Tibial artery (tissue), 4 donors: ENCODE results near the gene NR2F6.

Experiments
- DNase-seq, 2 donors: peaks; one replicate each; pipeline ENCODE4 v3.0.0-alpha.2; 2019
- H3K27ac ChIP-seq, 2 donors: fragments of 200-600 bp; sonication (generic) in 1 of 2; 1 replicate in 1 of 2; 2 replicates in 1 of 2; pipeline ENCODE4 v1.5.1; 2018 to 2019; ENCODE audit warnings: mild to moderate bottlenecking in 1 of 2
- H3K27me3 ChIP-seq, 2 donors: fragments of 200-600 bp; sonication (generic) in 1 of 2; one replicate each; pipeline versions ENCODE4 v1.5.1 to v1.6.0; 2016 to 2019
- H3K36me3 ChIP-seq, 3 donors: fragments of 200-600 bp; sonication (generic) in 2 of 3; one replicate each; pipeline ENCODE4 v1.5.1; 2016 to 2019; ENCODE audit warnings: mild to moderate bottlenecking in 2 of 3
- H3K4me1 ChIP-seq, 4 donors: fragments of 200-600 bp; sonication (generic) in 2 of 4; 1 replicate in 3 of 4; 2 replicates in 1 of 4; pipeline ENCODE4 v1.5.1; 2016 to 2019
- H3K4me3 ChIP-seq, 2 donors: fragments of 200-600 bp; sonication (generic) in 1 of 2; 1 replicate in 1 of 2; 2 replicates in 1 of 2; pipeline ENCODE4 v1.5.1; 2018 to 2019; ENCODE audit warnings: mild to moderate bottlenecking in 2 of 2
- H3K9me3 ChIP-seq, 3 donors: fragments of 200-600 bp; sonication (generic) in 1 of 3; one replicate each; pipeline ENCODE4 v1.5.1; 2016 to 2019
- CTCF ChIP-seq, 2 experiments: fragments of 200-600 bp in 1 of 2; fragments of 450-650 bp in 1 of 2; IDR thresholded peaks; one replicate each; pipeline ENCODE4 v1.5.1; 2017 to 2019; ENCODE audit warnings: antibody characterized with exemption in 2 of 2, mild to moderate bottlenecking in 1 of 2, moderate library complexity in 1 of 2
- intact Hi-C: fragments of 100-400 bp; cut with DNase I; formaldehyde crosslinking; loops from one replicate; pipeline ENCODE4 v1.15.0; 2023; ENCODE audit warnings: low total_unique reads

Gene NR2F6

GRCh38 chr19:17227798-17228367 lies 17.8 kb downstream of the NR2F6 start:
- H3K4me3 ChIP-seq: no peak overlapping the region
- H3K36me3 ChIP-seq: peaks cover 0 to 42% (median 24%) of the 10 kb centered on the region in 3 donors
- no peak for DNase-seq
- H3K27ac ChIP-seq: peak overlapping the region in 1 of 2 donors; percentile 94
- TF ChIP-seq CTCF (IDR thresholded peaks at IDR 0.05): no peak
- intact Hi-C loops: no loop called here
- no peaks in the 10 kb centered on the region for H3K9me3 ChIP-seq
- peaks cover 0 to 18% (median 10%) of the 10 kb centered on the region in 4 donors for H3K4me1 ChIP-seq
- no peaks in the 10 kb centered on the region for H3K27me3 ChIP-seq

- Histone ChIP-seq H3K4me3 (peak within 1 kb of the TSS; percentile 65 to 73), H3K4me1 (peaks cover 0 to 18% (median 10%) of the 10 kb centered on the region in 4 donors)
- intact Hi-C loops: no loop called here
These were observed 19.5 kb downstream of the NR2F6 start, which contains the start of gene OCEL1 for GRCh38 chr19:17226002-17226933. OCEL1 (plus strand) TSS chr19:17226226; CDS start chr19:17226248, 22 bp downstream.

GRCh38 chr19:17225053-17225452 lies 20.7 kb downstream of the NR2F6 start:
- Histone ChIP-seq H3K27me3 (no peaks in the 10 kb centered on the region), H3K4me3 (peak overlapping the region in 1 of 2 donors; percentile 65), H3K9me3 (no peaks in the 10 kb centered on the region), H3K27ac (no peak overlapping the region), H3K36me3 (peaks cover 0 to 15% (median 5%) of the 10 kb centered on the region in 3 donors), H3K4me1 (peaks cover 0 to 22% (median 10%) of the 10 kb centered on the region in 4 donors)
- DNase-seq: no peak
- intact Hi-C loops: no loop called here
- no peak for TF ChIP-seq CTCF (IDR thresholded peaks at IDR 0.05)

More at GRCh38 chr19:17226002-17226933, 19.5 kb downstream of the NR2F6 start, which contains the start of gene OCEL1:
- Histone ChIP-seq H3K36me3 (peaks cover 0 to 26% (median 9%) of the 10 kb centered on the region in 3 donors), H3K27ac (peak within 1 kb of the TSS; percentile 89 to 94), H3K27me3 (no peaks in the 10 kb centered on the region), H3K9me3 (no peaks in the 10 kb centered on the region)
- peak in 1 of 2 experiments; percentile 24 for TF ChIP-seq CTCF (IDR thresholded peaks at IDR 0.05)
- DNase-seq: peak; percentile 99

GRCh38 chr19:17220207-17220758 lies 25.4 kb downstream of the NR2F6 start:
- H3K4me3 ChIP-seq: no peak overlapping the region
- H3K27me3 ChIP-seq: no peaks in the 10 kb centered on the region
- peak overlapping the region in 1 of 2 donors; percentile 42 for H3K27ac ChIP-seq
- peaks cover 0 to 16% (median 9%) of the 10 kb centered on the region in 4 donors for H3K4me1 ChIP-seq
- DNase-seq: no peak
- intact Hi-C loops: no loop called here
- peaks cover 14 to 29% (median 19%) of the 10 kb centered on the region in 3 donors for H3K36me3 ChIP-seq
- no peaks in the 10 kb centered on the region for H3K9me3 ChIP-seq
- TF ChIP-seq CTCF (IDR thresholded peaks at IDR 0.05): no peak

- Histone ChIP-seq H3K4me1 (peaks cover 0 to 24% (median 16%) of the 10 kb centered on the region in 4 donors), H3K36me3 (peaks cover 14 to 29% (median 19%) of the 10 kb centered on the region in 3 donors), H3K4me3 (no peak overlapping the region), H3K27ac (no peak overlapping the region), H3K27me3 (no peaks in the 10 kb centered on the region), H3K9me3 (no peaks in the 10 kb centered on the region)
- no peak for TF ChIP-seq CTCF (IDR thresholded peaks at IDR 0.05)
- DNase-seq: no peak
- intact Hi-C loops: no loop called here
These were observed 26.4 kb downstream of the NR2F6 start for GRCh38 chr19:17219286-17219685.
